ENCODE measurements around the gene DUSP2.

DUSP2 gene

DNA sequence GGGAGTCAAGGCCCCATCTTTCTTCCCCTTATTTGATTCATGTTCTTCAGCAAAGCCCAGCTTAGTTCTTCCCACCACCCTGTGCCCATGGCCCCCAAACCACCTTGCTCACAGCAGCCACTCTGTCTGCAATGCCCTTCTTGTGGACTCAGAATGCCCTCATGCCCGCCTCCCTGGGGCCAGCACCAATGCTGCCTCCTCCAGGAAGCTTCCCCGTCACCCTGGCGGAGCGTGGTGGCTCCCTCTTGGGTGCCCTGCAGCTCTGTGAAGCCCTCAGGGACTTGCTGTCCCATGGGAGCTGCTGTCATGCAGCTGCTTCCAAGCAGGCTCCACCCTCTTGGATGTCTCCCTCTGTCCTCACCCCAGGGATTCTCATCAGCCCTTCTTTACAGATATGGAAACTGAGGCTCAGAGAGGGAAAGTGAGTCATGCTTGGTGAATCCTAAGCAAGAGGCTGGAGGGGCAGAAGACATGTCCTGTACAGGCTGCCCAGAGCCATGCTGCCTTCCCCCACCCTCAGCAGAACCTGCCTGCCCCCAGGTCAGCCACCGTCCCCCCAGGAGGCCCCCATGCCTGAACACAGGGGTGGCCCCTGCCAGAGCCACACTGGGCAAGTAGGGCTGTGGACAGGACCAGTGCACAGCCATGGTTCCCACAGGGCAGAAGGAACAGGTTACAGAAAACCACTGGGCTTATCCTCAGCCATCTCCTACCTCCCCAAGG is 11.8 kb upstream of the DUSP2 start:
- Mint-ChIP-seq H3K4me1 (ENCODE audit: low read depth) (peaks cover 44% of the 10 kb centered on the region), H3K4me3 (peak overlapping the region; percentile 72), H3K9me3 (no peaks in the 10 kb centered on the region), H3K36me3 (ENCODE audit: low read depth) (peaks cover 1% of the 10 kb centered on the region), H3K27ac (peak overlapping the region; percentile 92), H3K27me3 (ENCODE audit: low read depth) (no peaks in the 10 kb centered on the region)
- DNase-seq (ENCODE audit: low spot score), result no peak

DNA sequence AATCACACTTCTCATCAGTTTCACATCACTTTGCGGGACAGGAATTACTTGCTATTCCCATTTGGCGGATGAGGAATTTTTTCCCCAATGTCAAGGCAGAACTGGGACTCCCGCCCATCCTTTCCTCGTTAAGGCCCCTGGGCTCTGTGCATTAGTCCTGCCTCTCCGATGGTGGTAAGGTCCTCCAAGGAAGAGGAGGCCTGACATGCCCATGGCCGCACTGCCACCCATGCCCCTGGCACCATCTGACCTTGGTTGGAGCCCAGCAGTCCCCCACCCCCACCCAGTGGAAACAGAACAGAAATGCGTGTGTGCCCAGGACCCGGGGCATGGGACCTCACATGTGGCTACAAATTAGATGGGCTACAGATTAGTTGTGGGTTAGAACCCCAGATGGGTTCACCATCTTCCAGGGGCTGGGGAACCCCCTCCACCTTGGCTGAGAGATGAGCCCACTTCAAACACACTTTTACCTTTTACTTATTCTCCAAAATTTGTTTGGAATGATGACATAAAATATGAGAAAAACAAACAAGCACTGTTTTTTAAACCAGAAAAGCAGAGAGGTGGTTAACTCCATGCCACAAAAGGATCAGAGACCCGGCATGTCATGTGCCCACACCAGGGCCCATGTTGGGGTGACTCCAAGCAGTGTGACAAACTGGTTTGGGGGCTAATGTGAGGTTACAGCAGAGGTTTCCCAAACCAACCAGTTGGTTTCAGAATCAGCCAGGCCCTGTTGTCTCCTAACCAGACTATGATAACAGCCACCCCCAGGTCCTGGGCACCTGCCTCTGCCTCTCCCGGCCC is 11.0 kb upstream of the DUSP2 start:
- Mint-ChIP-seq H3K4me3 (peak overlapping the region; percentile 48), H3K4me1 (ENCODE audit: low read depth) (peaks cover 47% of the 10 kb centered on the region), H3K9me3 (no peaks in the 10 kb centered on the region), H3K27ac (peak overlapping the region; percentile 92), H3K36me3 (ENCODE audit: low read depth) (peaks cover 1% of the 10 kb centered on the region), H3K27me3 (ENCODE audit: low read depth) (no peaks in the 10 kb centered on the region)
- DNase-seq (ENCODE audit: low spot score), result peak; percentile 70

DNA sequence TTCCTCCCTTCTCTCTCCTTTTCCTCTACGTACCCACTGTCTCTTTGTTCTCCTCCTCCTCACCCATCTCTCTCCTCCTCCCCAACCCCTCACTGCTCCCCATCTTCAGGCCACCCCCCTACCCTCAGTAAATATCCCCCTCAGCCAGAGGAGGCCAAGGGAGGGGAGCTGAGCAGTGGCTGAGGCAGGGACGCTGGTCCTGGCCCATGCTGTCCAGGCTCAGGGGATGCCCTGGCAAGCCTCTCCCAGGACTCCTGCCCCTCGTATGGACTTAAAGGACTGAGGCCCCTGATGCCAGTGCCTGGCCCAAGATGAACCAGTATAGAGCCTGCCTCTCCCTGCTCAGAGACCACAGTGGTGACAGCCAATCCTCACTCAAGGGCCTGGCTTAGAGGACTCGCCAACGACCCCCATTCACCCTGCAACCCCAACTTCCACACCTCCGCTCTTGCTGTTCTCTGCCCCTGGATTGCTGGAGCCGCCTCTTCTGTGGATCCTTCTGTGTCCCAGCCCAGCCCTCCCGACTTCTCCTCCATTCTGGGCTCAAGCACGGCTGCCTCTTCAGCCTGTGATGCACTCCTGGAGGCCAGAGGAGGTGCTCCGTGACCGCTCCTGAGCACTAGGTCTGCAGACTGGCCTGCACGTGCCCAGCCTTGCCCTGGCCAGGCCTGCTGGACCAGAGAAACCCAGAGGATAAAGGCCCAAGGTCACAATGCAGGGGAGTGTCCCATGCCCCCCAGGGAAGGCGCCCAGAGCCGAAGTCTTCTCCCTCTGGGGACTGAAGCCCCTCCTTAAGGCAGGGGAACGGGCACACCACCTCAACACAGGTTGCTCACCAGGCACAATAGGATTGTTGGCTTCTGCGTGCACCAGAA is 9.5 kb upstream of the DUSP2 start:
- no peaks in the 10 kb centered on the region for H3K36me3 Mint-ChIP-seq (ENCODE audit: low read depth)
- H3K4me3 Mint-ChIP-seq, result no peak overlapping the region
- DNase-seq (ENCODE audit: low spot score), result no peak
- H3K4me1 Mint-ChIP-seq (ENCODE audit: low read depth), result peaks cover 48% of the 10 kb centered on the region
- no peaks in the 10 kb centered on the region for H3K27me3 Mint-ChIP-seq (ENCODE audit: low read depth)
- H3K27ac Mint-ChIP-seq, result no peak overlapping the region
- no peaks in the 10 kb centered on the region for H3K9me3 Mint-ChIP-seq

DNA sequence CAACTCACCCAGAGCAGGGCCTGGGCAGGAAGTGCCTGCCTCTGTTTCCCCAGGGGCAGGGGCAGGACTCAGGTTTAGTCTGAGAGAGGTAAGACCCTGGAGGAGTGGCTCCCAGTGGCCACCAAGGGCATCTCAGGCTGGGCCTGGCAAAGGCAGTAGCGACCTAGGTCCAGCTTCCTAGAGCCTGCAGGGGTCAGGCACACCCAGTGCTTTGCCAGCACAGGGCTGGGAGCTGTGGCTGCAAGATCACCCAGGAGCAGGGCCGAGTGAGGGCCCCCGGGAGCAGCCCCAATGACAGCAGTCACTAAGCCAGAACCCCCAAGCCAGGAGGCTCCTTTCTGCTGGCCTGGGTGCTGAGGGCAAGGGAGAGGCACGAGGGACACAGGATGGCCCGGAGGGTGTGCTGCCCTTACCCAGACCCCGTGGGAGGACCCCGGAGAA is 8.8 kb upstream of the DUSP2 start:
- Mint-ChIP-seq H3K36me3 (ENCODE audit: low read depth) (no peaks in the 10 kb centered on the region), H3K4me3 (no peak overlapping the region), H3K27ac (no peak overlapping the region), H3K4me1 (ENCODE audit: low read depth) (peaks cover 43% of the 10 kb centered on the region), H3K9me3 (no peaks in the 10 kb centered on the region), H3K27me3 (ENCODE audit: low read depth) (no peaks in the 10 kb centered on the region)
- DNase-seq (ENCODE audit: low spot score), result no peak

DNA sequence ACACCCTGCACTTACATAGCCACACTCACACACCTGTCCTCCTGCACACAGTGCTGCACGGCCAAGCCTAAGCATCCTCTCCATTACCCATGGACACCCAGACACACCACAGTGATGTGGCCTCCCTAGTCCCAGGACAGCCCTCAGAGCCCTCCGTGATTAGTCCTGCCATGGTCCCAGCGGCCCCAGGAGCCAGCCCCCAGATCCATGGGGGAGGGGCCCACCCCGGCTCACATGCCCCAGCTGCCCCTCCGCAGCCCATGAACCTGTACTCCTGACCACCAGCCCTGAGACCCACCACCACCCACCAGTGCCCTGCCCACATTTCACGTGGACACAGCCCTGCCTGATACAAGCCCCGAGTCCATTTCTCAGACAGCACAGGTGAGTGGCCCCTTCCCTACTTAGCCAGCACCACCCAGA is 8.1 kb upstream of the DUSP2 start:
- no peak for DNase-seq (ENCODE audit: low spot score)
- H3K9me3 Mint-ChIP-seq, result no peaks in the 10 kb centered on the region
- no peaks in the 10 kb centered on the region for H3K27me3 Mint-ChIP-seq (ENCODE audit: low read depth)
- H3K36me3 Mint-ChIP-seq (ENCODE audit: low read depth), result no peaks in the 10 kb centered on the region
- no peak overlapping the region for H3K27ac Mint-ChIP-seq
- H3K4me3 Mint-ChIP-seq, result no peak overlapping the region
- peaks cover 46% of the 10 kb centered on the region for H3K4me1 Mint-ChIP-seq (ENCODE audit: low read depth)

DNA sequence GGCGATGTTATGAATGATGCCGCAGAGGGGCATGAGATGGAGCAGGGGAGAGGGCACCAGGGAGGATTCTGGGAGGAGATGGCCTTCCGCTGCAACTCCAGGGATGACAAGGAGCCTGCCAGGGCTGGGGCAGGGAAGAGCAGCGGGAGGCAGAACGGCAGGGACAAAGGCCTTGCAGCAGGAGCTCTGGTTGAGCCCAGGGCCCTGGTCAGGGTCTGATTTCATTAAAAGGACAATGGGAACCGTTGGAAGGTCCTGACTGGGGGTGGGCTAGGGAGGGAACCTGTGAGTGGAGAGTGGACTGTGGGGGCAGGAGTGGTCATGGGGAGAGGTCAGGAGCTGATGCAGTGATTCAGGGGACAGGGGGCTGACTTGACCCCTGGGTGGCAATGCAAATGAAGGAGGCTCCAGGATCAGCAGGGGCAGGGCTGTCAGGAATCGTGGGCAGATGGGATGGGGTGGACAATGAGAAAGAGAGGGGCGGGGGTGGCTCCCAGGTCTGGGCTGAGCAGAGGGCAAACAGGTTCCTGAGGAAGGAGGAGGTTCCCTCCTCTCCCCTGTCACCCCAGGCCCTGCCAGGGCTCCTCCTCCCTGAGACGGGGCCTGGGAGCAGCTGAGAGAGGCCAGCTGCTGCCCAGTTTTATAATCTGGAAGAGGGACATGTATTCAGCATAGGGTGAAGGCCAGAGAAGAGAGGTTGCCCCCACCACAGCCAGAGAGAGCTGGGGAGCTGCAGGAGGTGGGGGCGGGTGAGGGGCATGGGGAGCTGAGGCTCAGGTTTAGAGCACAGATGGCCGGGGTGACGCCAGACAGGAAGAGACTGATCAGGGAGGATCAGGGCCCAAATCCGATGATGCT is 7.3 kb upstream of the DUSP2 start:
- Mint-ChIP-seq H3K27ac (peak overlapping the region; percentile 44), H3K27me3 (ENCODE audit: low read depth) (no peaks in the 10 kb centered on the region), H3K4me3 (no peak overlapping the region), H3K4me1 (ENCODE audit: low read depth) (peaks cover 46% of the 10 kb centered on the region), H3K9me3 (no peaks in the 10 kb centered on the region), H3K36me3 (ENCODE audit: low read depth) (no peaks in the 10 kb centered on the region)
- DNase-seq (ENCODE audit: low spot score), result no peak

DNA sequence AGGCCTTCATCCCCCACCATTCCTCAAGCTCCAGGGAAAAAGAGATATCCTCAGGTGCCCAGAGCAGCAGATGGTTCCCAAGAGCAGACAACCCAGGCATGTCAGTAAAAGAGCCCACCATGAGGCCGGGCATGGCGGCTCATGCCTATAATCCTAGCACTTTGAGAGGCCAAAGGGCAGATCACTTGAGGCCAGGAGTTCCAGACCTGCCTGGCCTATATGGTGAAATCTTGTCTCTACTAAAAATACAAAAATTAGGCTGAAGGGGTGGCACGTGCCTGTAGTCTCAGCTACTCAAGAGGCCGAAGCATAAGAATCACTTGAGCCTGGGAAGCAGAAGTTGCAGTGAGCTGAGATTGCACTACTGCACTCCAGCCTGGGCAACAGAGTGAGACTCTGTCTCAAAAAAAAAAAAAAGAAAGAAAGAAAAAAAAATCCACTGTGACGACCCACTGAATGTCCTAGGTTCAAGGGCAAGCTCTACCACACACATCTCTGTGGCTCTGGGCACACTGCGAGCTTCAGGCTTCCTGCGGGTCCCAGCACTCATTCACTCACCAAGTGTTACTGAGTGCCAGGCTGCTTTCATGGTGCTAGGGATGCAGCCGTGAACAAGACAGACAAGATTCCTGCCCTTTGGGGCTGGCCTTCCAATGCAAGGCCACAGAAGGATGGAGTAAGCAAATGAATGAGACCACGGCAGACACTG is 6.5 kb upstream of the DUSP2 start:
- Mint-ChIP-seq H3K4me1 (ENCODE audit: low read depth) (peaks cover 47% of the 10 kb centered on the region), H3K27me3 (ENCODE audit: low read depth) (no peaks in the 10 kb centered on the region), H3K36me3 (ENCODE audit: low read depth) (no peaks in the 10 kb centered on the region), H3K27ac (peak overlapping the region; percentile 44), H3K4me3 (no peak overlapping the region), H3K9me3 (no peaks in the 10 kb centered on the region)
- DNase-seq (ENCODE audit: low spot score), result no peak

DNA sequence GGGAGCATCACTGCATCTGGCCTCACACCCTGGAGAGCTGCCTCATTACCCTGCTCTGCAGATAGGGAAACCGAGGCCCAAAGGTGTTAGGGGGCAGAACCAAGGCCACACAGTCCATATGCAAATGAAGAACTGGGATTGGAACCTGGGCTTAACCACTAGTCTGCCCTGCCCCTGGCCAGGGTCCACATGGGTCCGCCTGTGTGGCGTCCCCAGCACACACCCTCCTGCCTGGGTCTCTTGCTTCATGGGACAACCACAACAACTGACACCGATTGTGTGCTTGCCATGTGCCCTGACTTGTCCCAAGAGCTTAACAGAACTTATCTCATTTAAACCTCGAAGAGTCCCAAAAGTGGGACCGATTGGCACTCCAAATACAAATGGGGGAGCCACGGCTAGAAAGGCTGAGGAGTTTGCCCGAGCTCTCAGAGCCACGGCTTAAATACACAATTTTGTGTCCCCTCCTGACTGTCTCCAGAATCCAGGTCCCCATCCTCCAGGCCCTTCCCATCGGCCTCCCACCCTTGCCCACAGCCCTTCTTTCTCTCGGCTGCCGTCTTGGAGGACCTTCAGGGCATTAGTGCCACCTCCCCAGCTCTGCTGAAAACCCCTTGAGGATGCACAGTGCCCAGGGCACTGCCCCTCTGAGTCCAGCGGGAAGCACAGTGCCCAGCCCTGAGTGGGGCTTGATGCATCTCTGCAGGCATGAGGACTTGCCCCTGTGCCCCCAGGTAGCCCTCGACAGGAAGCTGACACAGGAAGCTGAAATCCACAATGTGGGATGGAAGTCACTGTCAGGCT is 5.8 kb upstream of the DUSP2 start:
- Mint-ChIP-seq H3K9me3 (no peaks in the 10 kb centered on the region), H3K27me3 (ENCODE audit: low read depth) (no peaks in the 10 kb centered on the region), H3K27ac (peak overlapping the region; percentile 29), H3K36me3 (ENCODE audit: low read depth) (no peaks in the 10 kb centered on the region), H3K4me1 (ENCODE audit: low read depth) (peaks cover 46% of the 10 kb centered on the region), H3K4me3 (no peak overlapping the region)
- no peak for DNase-seq (ENCODE audit: low spot score)

DNA sequence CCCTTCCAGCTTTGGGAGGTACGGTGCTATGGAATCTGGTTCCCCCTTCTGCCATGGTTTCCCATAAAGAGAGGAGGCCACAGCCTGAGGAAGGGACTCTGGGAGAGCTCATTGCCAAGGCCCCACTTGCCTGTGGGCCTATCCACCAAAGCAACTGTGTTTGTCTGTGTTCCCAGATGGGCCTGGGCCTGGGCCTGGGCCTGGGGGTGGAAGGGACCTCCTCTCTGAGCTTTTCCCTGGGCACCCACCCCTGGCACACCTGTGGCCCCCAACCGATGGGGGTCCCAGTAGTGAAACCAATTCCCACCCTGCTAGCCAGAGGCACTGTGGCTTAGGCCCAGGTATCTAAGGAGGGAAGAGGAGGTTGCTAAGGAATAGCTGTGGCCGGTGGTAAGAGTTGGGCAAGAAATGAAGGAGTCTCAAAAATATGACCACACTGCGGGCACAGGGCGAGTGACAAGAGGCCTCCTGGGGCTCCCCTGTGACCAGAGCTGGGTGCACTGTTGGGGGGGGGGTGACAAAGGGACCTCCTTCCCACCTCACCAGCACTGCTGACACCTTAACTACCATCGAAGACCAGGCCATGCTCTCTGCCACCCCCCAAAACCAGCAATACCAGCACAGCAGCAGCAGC is 4.9 kb upstream of the DUSP2 start:
- no peaks in the 10 kb centered on the region for H3K27me3 Mint-ChIP-seq (ENCODE audit: low read depth)
- peak overlapping the region; percentile 51 for H3K27ac Mint-ChIP-seq
- no peak overlapping the region for H3K4me3 Mint-ChIP-seq

DNA sequence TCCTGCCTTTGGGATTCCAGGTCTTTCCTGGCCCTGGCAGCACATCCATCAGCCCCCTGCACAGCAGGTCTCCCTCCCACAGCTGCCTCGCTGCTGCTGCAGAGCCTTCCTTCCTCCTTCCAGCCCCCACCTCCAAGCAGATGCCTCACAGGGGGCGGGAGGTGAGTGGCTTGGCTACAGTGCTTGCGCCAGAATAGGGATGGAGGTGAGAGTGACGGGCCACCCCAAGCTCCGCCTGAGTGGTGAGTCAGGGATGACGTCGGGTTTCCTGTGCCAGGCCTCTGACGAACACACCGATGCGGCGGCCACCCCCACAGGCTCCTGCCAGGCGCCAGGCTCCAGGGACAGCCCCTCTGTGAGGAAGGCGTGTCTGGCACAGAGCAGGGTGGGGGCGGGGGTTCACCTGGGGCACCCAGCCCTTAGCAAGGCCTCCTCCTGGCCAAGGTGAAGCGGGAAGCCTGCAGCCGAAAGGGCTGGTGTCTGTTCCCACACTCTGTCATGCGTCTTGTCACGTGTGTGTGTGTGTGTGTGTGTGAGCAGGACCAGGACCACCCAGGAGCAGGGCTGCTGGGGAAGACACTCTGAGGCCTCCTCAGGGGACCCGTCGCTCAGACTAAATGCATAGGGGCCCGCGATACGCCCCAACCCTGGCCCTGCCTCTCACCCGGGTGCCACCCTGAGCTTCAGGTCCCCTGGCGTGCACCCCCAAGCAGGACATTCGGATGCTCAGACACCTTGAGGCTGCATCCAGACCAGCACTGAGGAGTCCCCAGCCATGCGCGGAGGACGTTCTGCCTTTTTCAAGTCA is 3.4 kb upstream of the DUSP2 start:
- Mint-ChIP-seq H3K9me3 (no peaks in the 10 kb centered on the region), H3K36me3 (ENCODE audit: low read depth) (peaks cover 9% of the 10 kb centered on the region), H3K27me3 (ENCODE audit: low read depth) (no peaks in the 10 kb centered on the region), H3K4me1 (ENCODE audit: low read depth) (peaks cover 57% of the 10 kb centered on the region), H3K27ac (peak overlapping the region; percentile 95), H3K4me3 (peak overlapping the region; percentile 76)
- DNase-seq (ENCODE audit: low spot score), result peak; percentile 97

More for the DNA sequence above, 4.9 kb upstream of the DUSP2 start:
- no peak for DNase-seq (ENCODE audit: low spot score)
- Mint-ChIP-seq H3K36me3 (ENCODE audit: low read depth) (no peaks in the 10 kb centered on the region), H3K9me3 (no peaks in the 10 kb centered on the region), H3K4me1 (ENCODE audit: low read depth) (peaks cover 48% of the 10 kb centered on the region)

DNA sequence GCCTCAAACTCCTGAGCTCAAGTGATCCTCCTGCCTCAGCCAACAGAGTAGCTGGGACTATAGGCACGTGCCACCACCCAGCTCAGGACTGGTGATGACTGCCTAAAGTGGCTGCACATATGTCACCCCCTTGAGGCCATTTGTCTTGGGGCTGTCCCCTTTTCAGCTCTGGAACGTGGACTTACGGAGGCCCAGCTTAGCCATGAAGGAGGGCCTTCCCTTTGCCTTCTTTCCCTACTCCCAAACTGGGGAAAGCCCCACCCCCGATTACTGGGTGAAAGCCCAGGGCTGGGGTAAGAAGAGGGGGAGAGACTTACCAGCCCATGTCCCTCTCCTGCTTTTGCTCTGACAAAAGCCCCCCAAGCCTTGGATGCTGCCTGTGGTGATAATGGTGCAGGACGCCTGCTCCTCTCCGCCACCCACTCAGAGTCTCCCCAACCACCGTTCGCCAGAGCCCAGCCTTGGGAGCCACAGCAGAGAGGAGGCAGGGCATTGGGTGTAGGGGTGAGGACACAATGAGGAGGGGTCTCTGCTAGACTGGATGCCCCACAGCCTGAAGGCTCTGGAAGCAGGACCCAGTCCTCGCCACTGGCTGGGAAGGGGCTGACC is 2.5 kb upstream of the DUSP2 start:
- no peaks in the 10 kb centered on the region for H3K9me3 Mint-ChIP-seq
- no peak for DNase-seq (ENCODE audit: low spot score)
- peaks cover 62% of the 10 kb centered on the region for H3K4me1 Mint-ChIP-seq (ENCODE audit: low read depth)
- H3K27me3 Mint-ChIP-seq (ENCODE audit: low read depth), result no peaks in the 10 kb centered on the region
- peaks cover 13% of the 10 kb centered on the region for H3K36me3 Mint-ChIP-seq (ENCODE audit: low read depth)
- peak overlapping the region; percentile 95 for H3K27ac Mint-ChIP-seq
- peak overlapping the region; percentile 76 for H3K4me3 Mint-ChIP-seq

Measured in T-helper 2 cell treated with Interferon-gamma antibody and Interleukin-4, amounts not matched to agents 5 μg/mL and 100 μg/mL, for 36 hours (primary cell).